SK-N-SH (cell line): ENCODE measurements around the gene DEPDC1B. TPM values are rescaled to one million over a fixed set of nuclear protein-coding genes. Genes with fewer than 3 reads are reported as not detected.
A peak's percentile ranks its signal among the peaks of the same experiment; 100 is the strongest.
"Not testable (repeated sequence)": the region's sequence is repeated elsewhere in the genome, so short reads cannot be mapped to it uniquely, and the experiment has no call there.

Experiments used
- CTCF ChIA-PET: fragments of 300-600, 350-600 bp; formaldehyde crosslinking; extraction: SDS; loops from one replicate; lab custom pipeline; 2021; lab: Yijun Ruan, JAX
- POLR2A ChIA-PET: fragments of 350-600 bp; sonication (Branson Sonifier 250); formaldehyde crosslinking; extraction: SDS; loops from one replicate; lab custom pipeline; 2020; ENCODE audit warnings: antibody characterized with exemption, inconsistent platforms; lab: Yijun Ruan, JAX
- DNase-seq: peaks from one replicate; pipeline ENCODE4 v3.0.0; 2012
- H2AFZ ChIP-seq: fragments of 200-600 bp; sonication (generic); 2 replicates; pipeline ENCODE4 v1.8.1; 2016; ENCODE audit warnings: antibody characterized with exemption, mild to moderate bottlenecking, low read depth
- H3F3A ChIP-seq: fragments of 200-600 bp; sonication (generic); replicated peaks from 2 replicates; pipeline ENCODE3; 2016; ENCODE audit warnings: antibody characterized with exemption, mild to moderate bottlenecking; ENCODE audit not compliant: insufficient read depth
- H3K27ac ChIP-seq, 2 experiments: fragments of 200-500 bp in 1 of 2; fragments of 200-600 bp in 1 of 2; sonication (Bioruptor generic) in 1 of 2; sonication (generic), shearing (Covaris generic) in 1 of 2; 2 replicates each; pipeline versions ENCODE4 v1.5.1 to v1.6.1; 2014 to 2016; ENCODE audit warnings: low read depth in 2 of 2, inconsistent platforms in 1 of 2, low read length in 1 of 2, mild to moderate bottlenecking in 1 of 2, mixed read lengths in 1 of 2
- H3K27me3 ChIP-seq: fragments of 200-600 bp; sonication (generic), shearing (Covaris generic); 2 replicates; pipeline ENCODE4 v1.6.1; 2016; ENCODE audit warnings: mixed run types; ENCODE audit not compliant: insufficient read depth
- H3K36me3 ChIP-seq, 2 experiments: fragments of 200-500 bp in 1 of 2; fragments of 200-600 bp in 1 of 2; sonication (Bioruptor generic) in 1 of 2; sonication (generic) in 1 of 2; replicated peaks in 1 of 2; 2 replicates each; pipeline versions ENCODE3 to v1.5.1; 2014 to 2016; ENCODE audit warnings: low read length in 1 of 2, mild to moderate bottlenecking in 1 of 2; ENCODE audit not compliant: insufficient read depth in 2 of 2, control insufficient read depth in 1 of 2
- H3K4me1 ChIP-seq, 2 experiments: fragments of 200-500 bp in 1 of 2; fragments of 200-600 bp in 1 of 2; sonication (Bioruptor generic) in 1 of 2; sonication (generic), shearing (Covaris generic) in 1 of 2; 2 replicates each; pipeline versions ENCODE4 v1.5.1 to v1.6.1; 2014 to 2016; ENCODE audit warnings: low read depth in 1 of 2, low read length in 1 of 2, mixed run types in 1 of 2; ENCODE audit not compliant: insufficient read depth in 2 of 2, control insufficient read depth in 1 of 2
- H3K4me2 ChIP-seq: fragments of 200-600 bp; sonication (generic), shearing (Covaris generic); 2 replicates; pipeline ENCODE4 v1.6.1; 2017; ENCODE audit warnings: mixed run types
- H3K4me3 ChIP-seq, 2 experiments: fragments of 200-500 bp in 1 of 2; fragments of 200-600 bp in 1 of 2; sonication (Bioruptor generic) in 1 of 2; sonication (generic), shearing (Covaris generic) in 1 of 2; 2 replicates each; pipeline versions ENCODE4 v1.5.1 to v1.8.1; 2014 to 2016; ENCODE audit warnings: low read depth in 2 of 2, inconsistent platforms in 1 of 2, low read length in 1 of 2, mild to moderate bottlenecking in 1 of 2, mixed read lengths in 1 of 2, moderate library complexity in 1 of 2
- H3K79me2 ChIP-seq: fragments of 200-600 bp; sonication (generic); 2 replicates; pipeline ENCODE4 v1.8.1; 2017; ENCODE audit warnings: mild to moderate bottlenecking; ENCODE audit not compliant: insufficient read depth
- H3K9ac ChIP-seq: fragments of 200-600 bp; sonication (generic); 2 replicates; pipeline ENCODE4 v1.6.1; 2017; ENCODE audit warnings: mixed run types
- H3K9me2 ChIP-seq: fragments of 200-600 bp; sonication (generic); 2 replicates; pipeline ENCODE4 v1.6.1; 2017; ENCODE audit warnings: mixed run types
- H3K9me3 ChIP-seq: fragments of 200-600 bp; sonication (generic); 2 replicates; pipeline ENCODE4 v1.6.1; 2017; ENCODE audit warnings: mixed run types, mild to moderate bottlenecking, moderate library complexity
- H4K20me1 ChIP-seq: fragments of 200-600 bp; sonication (generic); 2 replicates; pipeline ENCODE4 v1.6.1; 2017; ENCODE audit warnings: mild to moderate bottlenecking, mixed run types; ENCODE audit not compliant: insufficient read depth
- CHD2 ChIP-seq: fragments of 150-350 bp; IDR thresholded peaks from 2 replicates; pipeline ENCODE4 v1.6.1; 2018; ENCODE audit warnings: low read length; ENCODE audit not compliant: partially characterized antibody
- CTCF ChIP-seq: fragments of 200-600 bp; sonication (generic); IDR thresholded peaks from 2 replicates; pipeline ENCODE4 v1.6.1; 2017; ENCODE audit warnings: antibody characterized with exemption, mild to moderate bottlenecking, moderate library complexity
- ELF1 ChIP-seq: IDR thresholded peaks from 2 replicates; pipeline ENCODE4 v1.4.0; 2012
- EP300 ChIP-seq, 2 experiments: IDR thresholded peaks; 2 replicates each; pipeline versions ENCODE4 v1.4.0 to v1.6.1; 2012; ENCODE audit warnings: borderline replicate concordance in 1 of 2, low read depth in 1 of 2, low read length in 1 of 2
- EZH2phosphoT487 ChIP-seq: fragments of 200-600 bp; sonication (generic); IDR thresholded peaks from 2 replicates; pipeline ENCODE4 v1.6.1; 2017; ENCODE audit warnings: low read depth, mixed run types, mild to moderate bottlenecking, antibody characterized with exemption, moderate library complexity, borderline replicate concordance
- GATA2 ChIP-seq: sonication (generic); formaldehyde crosslinking; IDR thresholded peaks from 2 replicates; pipeline ENCODE4 v1.5.0; 2020; ENCODE audit warnings: mild to moderate bottlenecking, missing genetic modification reagents
- IRF3 ChIP-seq: fragments of 150-350 bp; IDR thresholded peaks from 2 replicates; pipeline ENCODE4 v1.6.1; 2016; ENCODE audit warnings: mild to moderate bottlenecking, low read depth, low read length
- NFIC ChIP-seq: IDR thresholded peaks from 2 replicates; pipeline ENCODE4 v1.4.0; 2012; ENCODE audit warnings: borderline replicate concordance
- NRF1 ChIP-seq: IDR thresholded peaks from 2 replicates; pipeline ENCODE4 v1.6.1; 2012; ENCODE audit warnings: low read depth, mild to moderate bottlenecking, low read length
- POLR2AphosphoS5 ChIP-seq: IDR thresholded peaks from 2 replicates; pipeline ENCODE4 v1.6.1; 2012; ENCODE audit warnings: low read depth, low read length
- RFX5 ChIP-seq: IDR thresholded peaks from 2 replicates; pipeline ENCODE4 v1.6.1; 2012; ENCODE audit warnings: mild to moderate bottlenecking, improper control_type of control experiment, low read length
- RXRA ChIP-seq: IDR thresholded peaks from 2 replicates; pipeline ENCODE4 v1.4.0; 2012; ENCODE audit warnings: low read depth, mild to moderate bottlenecking, borderline replicate concordance
- SIN3A ChIP-seq: IDR thresholded peaks from 2 replicates; pipeline ENCODE4 v1.6.1; 2012; ENCODE audit warnings: low read depth, mild to moderate bottlenecking, low read length, moderate library complexity, borderline replicate concordance
- TAF1 ChIP-seq: IDR thresholded peaks from 2 replicates; pipeline ENCODE4 v1.6.1; 2012; ENCODE audit warnings: low read depth, mild to moderate bottlenecking, low read length, moderate library complexity, borderline replicate concordance
- TCF12 ChIP-seq: IDR thresholded peaks from 2 replicates; pipeline ENCODE4 v1.4.0; 2012
- TEAD4 ChIP-seq: IDR thresholded peaks from 2 replicates; pipeline ENCODE4 v1.4.0; 2012; ENCODE audit warnings: mild to moderate bottlenecking, borderline replicate concordance; ENCODE audit not compliant: insufficient read depth
- YY1 ChIP-seq: IDR thresholded peaks from 2 replicates; pipeline ENCODE4 v1.4.0; 2012; ENCODE audit warnings: low read depth, mild to moderate bottlenecking
- WGBS: methylation state at CpG from one replicate; pipeline ENCODE4 v1.1.6; 2017; ENCODE audit warnings: low lambda C conversion rate; 5-methylcytosine and 5-hydroxymethylcytosine counted together
- polyA plus RNA-seq, 3 experiments: library from polyadenylated mRNA; depleted of rRNA; stranded (reverse); fragments of >200 nt; gene quantifications; 2 replicates each; pipeline ENCODE4 v1.2.3, GENCODE V29; 2012
- TF ChIP-seq, protein P1 (sequence below): IDR thresholded peaks from 2 replicates; pipeline ENCODE4; 2012
- TF ChIP-seq, protein P2 (sequence below): IDR thresholded peaks from 2 replicates; pipeline ENCODE4 v1.4.0; 2012; ENCODE audit warnings: low read depth, borderline replicate concordance

DEPDC1B gene
- polyA plus RNA-seq, 1 of the 3 experiments (the other 2 are of a cell fraction): 4.7 TPM

- Histone ChIP-seq H3K9ac (no peak overlapping the region), H3K4me2 (no peak overlapping the region), H3F3A (no peaks in the 10 kb centered on the region), H3K4me3 (no peak overlapping the region), H3K9me2 (no peaks in the 10 kb centered on the region), H4K20me1 (no peaks in the 10 kb centered on the region), H3K27ac (no peak overlapping the region), H3K36me3 (no peaks in the 10 kb centered on the region), H3K27me3 (no peaks in the 10 kb centered on the region), H3K9me3 (no peaks in the 10 kb centered on the region), H3K79me2 (no peaks in the 10 kb centered on the region), H3K4me1 (no peaks in the 10 kb centered on the region), H2AFZ (no peak overlapping the region)
- CTCF ChIA-PET: interaction anchor here (0.5 to 1.6 kb wide), 5 partner anchors 10 to 780 kb away, joined by 3 to 7 read pairs (median 3); no protein-coding TSS in a partner anchor
- TF ChIP-seq ELF1 (no peak), POLR2AphosphoS5 (no peak), TCF12 (no peak), EP300 (IDR thresholded peaks at IDR 0.05; ENCODE audit: borderline replicate concordance in 1 of 2, low read depth in 1 of 2, low read length in 1 of 2) (no peak), RXRA (no peak), NRF1 (no peak), GATA2 (CRISPR knock-in tag) (no peak), YY1 (no peak), SIN3A (no peak)
- TF ChIP-seq, protein P1, sequence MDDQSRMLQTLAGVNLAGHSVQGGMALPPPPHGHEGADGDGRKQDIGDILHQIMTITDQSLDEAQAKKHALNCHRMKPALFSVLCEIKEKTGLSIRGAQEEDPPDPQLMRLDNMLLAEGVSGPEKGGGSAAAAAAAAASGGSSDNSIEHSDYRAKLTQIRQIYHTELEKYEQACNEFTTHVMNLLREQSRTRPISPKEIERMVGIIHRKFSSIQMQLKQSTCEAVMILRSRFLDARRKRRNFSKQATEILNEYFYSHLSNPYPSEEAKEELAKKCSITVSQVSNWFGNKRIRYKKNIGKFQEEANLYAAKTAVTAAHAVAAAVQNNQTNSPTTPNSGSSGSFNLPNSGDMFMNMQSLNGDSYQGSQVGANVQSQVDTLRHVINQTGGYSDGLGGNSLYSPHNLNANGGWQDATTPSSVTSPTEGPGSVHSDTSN: no peak
- WGBS: 89% methylated on average over 2 of the region's 2 CpGs
- POLR2A ChIA-PET: no interaction called here
- no peak for DNase-seq
Measured at GRCh38 chr5:60590172-60590571, 109.8 kb downstream of the DEPDC1B start.

DNA sequence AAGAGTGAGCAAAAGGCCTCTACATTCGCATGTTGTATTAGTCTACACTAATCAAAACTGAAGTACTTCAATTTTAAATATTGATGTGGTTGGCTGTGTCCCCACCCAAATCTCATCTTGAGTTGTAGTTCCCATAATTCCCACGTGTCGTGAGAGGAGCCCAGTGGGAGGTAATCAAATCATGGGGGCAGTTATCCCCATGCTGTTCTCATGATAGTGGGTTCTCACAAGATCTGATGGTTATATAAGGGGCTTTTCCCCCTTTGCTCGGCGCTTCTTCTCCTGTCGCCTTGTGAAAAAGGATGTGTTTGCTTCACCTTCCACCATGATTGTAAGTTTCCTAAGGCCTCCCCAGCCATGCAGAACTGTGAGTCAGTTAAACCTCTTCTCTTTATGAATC, 112.7 kb downstream of the DEPDC1B start:
- H3K9me2 ChIP-seq, H2AFZ ChIP-seq, POLR2A ChIA-PET, H3K27ac ChIP-seq, CTCF ChIA-PET, H3K27me3 ChIP-seq, H3K4me3 ChIP-seq, H3K36me3 ChIP-seq, H3K4me1 ChIP-seq, H4K20me1 ChIP-seq, H3F3A ChIP-seq, H3K9ac ChIP-seq, DNase-seq, H3K9me3 ChIP-seq, H3K79me2 ChIP-seq, H3K4me2 ChIP-seq: not testable (repeated sequence)
- WGBS: 93% methylated on average over 6 of the region's 6 CpGs

GRCh38 chr5:60586307-60586901, 113.6 kb downstream of the DEPDC1B start:
- H3K27me3 ChIP-seq: no peaks in the 10 kb centered on the region
- WGBS: 88% methylated on average over 1 of the region's 1 CpG
- H2AFZ ChIP-seq: no peak overlapping the region
- DNase-seq: peak; percentile 6
- CTCF ChIA-PET: interaction anchor here (0.7 to 2.4 kb wide), 13 partner anchors 12 to 820 kb away, joined by 3 to 21 read pairs (median 3); no protein-coding TSS in a partner anchor
- H3K4me3 ChIP-seq: no peak overlapping the region
- no peaks in the 10 kb centered on the region for H3K79me2 ChIP-seq
- no peaks in the 10 kb centered on the region for H4K20me1 ChIP-seq
- H3F3A ChIP-seq: no peaks in the 10 kb centered on the region
- H3K27ac ChIP-seq: no peak overlapping the region
- POLR2A ChIA-PET: no interaction called here
- no peaks in the 10 kb centered on the region for H3K36me3 ChIP-seq
- H3K4me2 ChIP-seq: no peak overlapping the region
- H3K9me2 ChIP-seq: no peaks in the 10 kb centered on the region
- H3K4me1 ChIP-seq: no peaks in the 10 kb centered on the region; a peak in 1 of 4 replicates
- H3K9ac ChIP-seq: no peak overlapping the region
- H3K9me3 ChIP-seq: no peaks in the 10 kb centered on the region
- no peak for TF ChIP-seq IRF3
- no peak for TF ChIP-seq POLR2AphosphoS5
- TF ChIP-seq, protein P2, sequence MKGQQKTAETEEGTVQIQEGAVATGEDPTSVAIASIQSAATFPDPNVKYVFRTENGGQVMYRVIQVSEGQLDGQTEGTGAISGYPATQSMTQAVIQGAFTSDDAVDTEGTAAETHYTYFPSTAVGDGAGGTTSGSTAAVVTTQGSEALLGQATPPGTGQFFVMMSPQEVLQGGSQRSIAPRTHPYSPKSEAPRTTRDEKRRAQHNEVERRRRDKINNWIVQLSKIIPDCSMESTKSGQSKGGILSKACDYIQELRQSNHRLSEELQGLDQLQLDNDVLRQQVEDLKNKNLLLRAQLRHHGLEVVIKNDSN: no peak
- peak; percentile 65 for TF ChIP-seq CTCF
- TF ChIP-seq NFIC: no peak
- no peak for TF ChIP-seq EZH2phosphoT487
- no peak for TF ChIP-seq TAF1
- no peak for TF ChIP-seq CHD2
- no peak for TF ChIP-seq RFX5
- TF ChIP-seq TEAD4: no peak
- TF ChIP-seq ELF1: no peak
